ENCODE data around the gene TMCC2. TPM values are rescaled to one million over a fixed set of nuclear protein-coding genes. Genes with fewer than 3 reads are reported as not detected.

TMCC2 gene
- total and polyA plus RNA-seq, 9 donors: 6.1 to 13.4 (median 10.7) TPM

- 20% methylated on average over 4 of the region's 14 CpGs for WGBS (ENCODE audit: insufficient coverage)
Measured at GRCh38 chr1:205301205-205301821, 73.6 kb downstream of the TMCC2 start.

GRCh38 chr1:205301842-205302588 lies 74.3 kb downstream of the TMCC2 start:
- H3K27me3 ChIP-seq (ENCODE audit: control insufficient read depth, insufficient read depth, low read length): peaks cover 4% of the 10 kb centered on the region
- H3K36me3 ChIP-seq (ENCODE audit: control insufficient read depth, insufficient read depth, low read length): no peaks in the 10 kb centered on the region
- H3K9me3 ChIP-seq (replicated peaks; ENCODE audit: control insufficient read depth, low read depth, low read length): no peaks in the 10 kb centered on the region
- WGBS (ENCODE audit: insufficient coverage): 100% methylated on average over 1 of the region's 6 CpGs
- H3K27ac ChIP-seq (ENCODE audit: low read length): no peak overlapping the region
- H3K4me1 ChIP-seq (ENCODE audit: control insufficient read depth, insufficient read depth, low read length): peaks cover 18% of the 10 kb centered on the region
- no peak overlapping the region for H3K4me3 ChIP-seq (ENCODE audit: low read length)
- no peak for DNase-seq

More at GRCh38 chr1:205301205-205301821, 73.6 kb downstream of the TMCC2 start:
- no peaks in the 10 kb centered on the region for H3K36me3 ChIP-seq (ENCODE audit: control insufficient read depth, insufficient read depth, low read length)
- no peak overlapping the region for H3K4me3 ChIP-seq (ENCODE audit: low read length)
- H3K27me3 ChIP-seq (ENCODE audit: control insufficient read depth, insufficient read depth, low read length): peaks cover 4% of the 10 kb centered on the region
- no peak overlapping the region for H3K27ac ChIP-seq (ENCODE audit: low read length)
- H3K4me1 ChIP-seq (ENCODE audit: control insufficient read depth, insufficient read depth, low read length): peaks cover 18% of the 10 kb centered on the region
- DNase-seq: peak; percentile 42
- H3K9me3 ChIP-seq (replicated peaks; ENCODE audit: control insufficient read depth, low read depth, low read length): no peaks in the 10 kb centered on the region

GRCh38 chr1:205303247-205303888 lies 75.6 kb downstream of the TMCC2 start:
- Histone ChIP-seq H3K9me3 (replicated peaks; ENCODE audit: control insufficient read depth, low read depth, low read length) (no peaks in the 10 kb centered on the region), H3K4me3 (ENCODE audit: low read length) (no peak overlapping the region), H3K4me1 (ENCODE audit: control insufficient read depth, insufficient read depth, low read length) (peaks cover 16% of the 10 kb centered on the region), H3K27me3 (ENCODE audit: control insufficient read depth, insufficient read depth, low read length) (peaks cover 3% of the 10 kb centered on the region), H3K36me3 (ENCODE audit: control insufficient read depth, insufficient read depth, low read length) (peaks cover 6% of the 10 kb centered on the region), H3K27ac (ENCODE audit: low read length) (no peak overlapping the region)
- no peak for DNase-seq
- WGBS (ENCODE audit: insufficient coverage): 78% methylated on average over 17 of the region's 20 CpGs

GRCh38 chr1:205304046-205304694 lies 76.4 kb downstream of the TMCC2 start:
- Histone ChIP-seq H3K27ac (ENCODE audit: low read length) (no peak overlapping the region), H3K36me3 (ENCODE audit: control insufficient read depth, insufficient read depth, low read length) (peaks cover 6% of the 10 kb centered on the region), H3K9me3 (replicated peaks; ENCODE audit: control insufficient read depth, low read depth, low read length) (no peaks in the 10 kb centered on the region), H3K27me3 (ENCODE audit: control insufficient read depth, insufficient read depth, low read length) (no peaks in the 10 kb centered on the region), H3K4me3 (ENCODE audit: low read length) (no peak overlapping the region), H3K4me1 (ENCODE audit: control insufficient read depth, insufficient read depth, low read length) (peaks cover 12% of the 10 kb centered on the region)
- 94% methylated on average over 17 of the region's 19 CpGs for WGBS (ENCODE audit: insufficient coverage)
- DNase-seq: no peak

- Histone ChIP-seq H3K9me3 (replicated peaks; ENCODE audit: control insufficient read depth, low read depth, low read length) (no peaks in the 10 kb centered on the region), H3K36me3 (ENCODE audit: control insufficient read depth, insufficient read depth, low read length) (peaks cover 6% of the 10 kb centered on the region), H3K27ac (ENCODE audit: low read length) (no peak overlapping the region), H3K4me3 (ENCODE audit: low read length) (no peak overlapping the region), H3K4me1 (ENCODE audit: control insufficient read depth, insufficient read depth, low read length) (peaks cover 12% of the 10 kb centered on the region), H3K27me3 (ENCODE audit: control insufficient read depth, insufficient read depth, low read length) (no peaks in the 10 kb centered on the region)
- no peak for DNase-seq
- no CpG with 5 or more reads among the region's 1 CpG for WGBS (ENCODE audit: insufficient coverage)
Measured at GRCh38 chr1:205304695-205305070, 76.9 kb downstream of the TMCC2 start.

DNA sequence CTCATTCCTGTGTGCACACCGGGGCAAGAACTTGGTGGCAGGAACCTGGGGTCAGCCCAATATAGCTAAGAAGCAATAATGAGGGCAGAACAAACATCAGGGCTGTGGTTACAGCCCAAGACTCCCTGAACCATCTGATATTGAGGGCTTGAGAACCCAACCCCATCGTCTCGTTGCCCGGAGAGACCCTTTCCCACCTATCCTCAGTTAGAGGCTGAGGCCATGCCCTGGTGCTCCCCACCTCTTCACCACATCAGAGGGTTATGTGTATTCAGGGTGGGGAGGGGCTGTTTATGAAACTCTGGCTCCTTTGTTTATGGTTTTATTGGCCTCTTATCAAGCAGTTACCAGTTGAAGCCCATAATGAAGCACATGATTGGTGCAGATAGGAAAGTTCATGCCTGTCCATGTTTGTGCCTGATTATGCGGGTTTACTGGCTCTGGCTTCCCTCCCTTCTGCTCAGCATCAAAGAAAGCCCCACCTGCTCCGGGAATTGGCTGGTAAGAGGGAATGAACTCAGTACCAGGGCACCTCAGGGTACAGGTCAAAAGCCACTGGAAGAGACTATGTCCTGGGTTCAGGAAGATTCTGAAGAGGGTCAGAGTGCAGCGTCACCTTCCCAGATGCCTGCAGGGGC lies 79.3 kb downstream of the TMCC2 start:
- no peak overlapping the region for H3K4me3 ChIP-seq (ENCODE audit: low read length)
- WGBS (ENCODE audit: insufficient coverage): 83% methylated on average over 2 of the region's 7 CpGs
- H3K27me3 ChIP-seq (ENCODE audit: control insufficient read depth, insufficient read depth, low read length): no peaks in the 10 kb centered on the region
- H3K36me3 ChIP-seq (ENCODE audit: control insufficient read depth, insufficient read depth, low read length): peaks cover 6% of the 10 kb centered on the region
- no peaks in the 10 kb centered on the region for H3K9me3 ChIP-seq (replicated peaks; ENCODE audit: control insufficient read depth, low read depth, low read length)
- no peaks in the 10 kb centered on the region for H3K4me1 ChIP-seq (ENCODE audit: control insufficient read depth, insufficient read depth, low read length)
- DNase-seq: no peak
- H3K27ac ChIP-seq (ENCODE audit: low read length): no peak overlapping the region

DNA sequence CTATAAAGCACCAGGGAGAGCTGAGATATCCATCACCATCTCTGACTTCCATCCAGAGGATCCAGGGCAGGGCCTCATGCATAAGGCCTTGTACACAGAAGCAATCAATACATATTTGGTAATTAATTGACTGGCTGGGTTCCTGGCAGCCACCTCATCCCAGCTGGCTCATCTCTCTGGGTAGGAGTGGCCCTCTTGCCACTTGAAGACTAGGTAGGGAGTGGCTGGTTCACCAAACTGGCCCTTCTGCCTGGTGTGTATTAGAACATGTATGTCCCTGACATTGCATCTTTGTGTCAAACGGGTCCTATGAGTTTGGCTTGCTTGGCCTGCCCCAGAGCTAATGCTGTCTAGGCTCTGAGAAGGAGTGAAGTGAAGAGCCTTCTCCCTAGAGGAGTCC lies 82.0 kb downstream of the TMCC2 start:
- Histone ChIP-seq H3K9me3 (replicated peaks; ENCODE audit: control insufficient read depth, low read depth, low read length) (no peaks in the 10 kb centered on the region), H3K27me3 (ENCODE audit: control insufficient read depth, insufficient read depth, low read length) (no peaks in the 10 kb centered on the region), H3K4me1 (ENCODE audit: control insufficient read depth, insufficient read depth, low read length) (peaks cover 13% of the 10 kb centered on the region), H3K4me3 (ENCODE audit: low read length) (no peak overlapping the region), H3K27ac (ENCODE audit: low read length) (no peak overlapping the region), H3K36me3 (ENCODE audit: control insufficient read depth, insufficient read depth, low read length) (peaks cover 6% of the 10 kb centered on the region)
- DNase-seq: no peak
- 100% methylated on average over 1 of the region's 1 CpG for WGBS (ENCODE audit: insufficient coverage)

DNA sequence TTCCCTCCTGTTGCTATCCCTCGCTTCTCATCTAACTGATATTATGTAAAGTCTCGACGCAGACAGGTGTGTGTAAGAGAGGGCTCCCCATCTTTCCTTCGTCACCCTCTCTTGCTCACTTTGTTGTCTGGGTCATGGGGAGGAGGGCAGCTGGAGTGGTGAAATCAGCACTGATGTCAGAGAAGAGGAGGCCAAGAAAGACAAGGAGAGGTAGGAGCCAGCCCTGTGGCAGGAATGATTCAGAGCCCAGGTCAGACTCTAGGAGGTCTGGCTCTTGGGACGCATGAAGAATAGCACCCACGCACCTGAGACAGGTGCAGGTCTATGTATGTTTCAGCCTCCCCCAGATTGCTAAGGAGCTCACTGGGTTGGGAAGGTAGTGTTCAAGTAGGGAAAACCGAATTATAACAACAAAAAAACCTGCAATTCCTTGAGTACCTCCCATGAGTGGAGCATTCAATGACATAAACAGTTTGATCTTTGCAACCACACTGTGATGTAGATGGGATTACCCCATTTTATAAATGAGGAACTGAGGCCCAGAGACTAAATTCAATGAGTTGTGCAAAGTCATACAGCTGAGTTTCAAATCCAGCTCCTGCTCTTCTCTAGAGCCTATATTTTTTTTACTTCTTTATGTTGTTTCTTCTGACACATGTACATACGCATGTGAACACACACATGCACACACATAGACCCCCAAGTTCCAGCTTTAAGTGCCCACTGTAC lies 83.4 kb downstream of the TMCC2 start:
- H3K27me3 ChIP-seq (ENCODE audit: control insufficient read depth, insufficient read depth, low read length): no peaks in the 10 kb centered on the region
- peaks cover 6% of the 10 kb centered on the region for H3K36me3 ChIP-seq (ENCODE audit: control insufficient read depth, insufficient read depth, low read length)
- H3K4me1 ChIP-seq (ENCODE audit: control insufficient read depth, insufficient read depth, low read length): peaks cover 13% of the 10 kb centered on the region
- H3K4me3 ChIP-seq (ENCODE audit: low read length): no peak overlapping the region
- 100% methylated on average over 1 of the region's 8 CpGs for WGBS (ENCODE audit: insufficient coverage)
- DNase-seq: no peak
- no peak overlapping the region for H3K27ac ChIP-seq (ENCODE audit: low read length)
- H3K9me3 ChIP-seq (replicated peaks; ENCODE audit: control insufficient read depth, low read depth, low read length): no peaks in the 10 kb centered on the region

GRCh38 chr1:205312866-205313562 lies 85.3 kb downstream of the TMCC2 start:
- WGBS (ENCODE audit: insufficient coverage): 66% methylated on average over 2 of the region's 10 CpGs
- H3K4me1 ChIP-seq (ENCODE audit: control insufficient read depth, insufficient read depth, low read length): peaks cover 32% of the 10 kb centered on the region
- H3K9me3 ChIP-seq (replicated peaks; ENCODE audit: control insufficient read depth, low read depth, low read length): no peaks in the 10 kb centered on the region
- DNase-seq: no peak
- H3K27ac ChIP-seq (ENCODE audit: low read length): peak overlapping the region; percentile 86
- no peak overlapping the region for H3K4me3 ChIP-seq (ENCODE audit: low read length)
- H3K36me3 ChIP-seq (ENCODE audit: control insufficient read depth, insufficient read depth, low read length): peaks cover 2% of the 10 kb centered on the region
- no peaks in the 10 kb centered on the region for H3K27me3 ChIP-seq (ENCODE audit: control insufficient read depth, insufficient read depth, low read length)

Data from muscle of leg (tissue), 11 donors.